ENCODE data around the gene TTLL6.

GRCh38 chr17:48761114-48761513 is 55.9 kb downstream of the TTLL6 start:
- TF ChIP-seq REST (IDR thresholded peaks at IDR 0.05; ENCODE audit: borderline replicate concordance) (no peak), SMC3 (conservative IDR thresholded peaks at IDR 0.05; ENCODE audit: poor library complexity) (no peak), EZH2 (IDR thresholded peaks at IDR 0.05; ENCODE audit: borderline replicate concordance, insufficient read depth, low read length, poor library complexity, severe bottlenecking) (no peak), RAD21 (conservative IDR thresholded peaks at IDR 0.05) (no peak), CTCF (IDR thresholded peaks at IDR 0.05; ENCODE audit: poor library complexity, severe bottlenecking) (no peak)
